Measurements from ENCODE around the gene PRG2.

DNA sequence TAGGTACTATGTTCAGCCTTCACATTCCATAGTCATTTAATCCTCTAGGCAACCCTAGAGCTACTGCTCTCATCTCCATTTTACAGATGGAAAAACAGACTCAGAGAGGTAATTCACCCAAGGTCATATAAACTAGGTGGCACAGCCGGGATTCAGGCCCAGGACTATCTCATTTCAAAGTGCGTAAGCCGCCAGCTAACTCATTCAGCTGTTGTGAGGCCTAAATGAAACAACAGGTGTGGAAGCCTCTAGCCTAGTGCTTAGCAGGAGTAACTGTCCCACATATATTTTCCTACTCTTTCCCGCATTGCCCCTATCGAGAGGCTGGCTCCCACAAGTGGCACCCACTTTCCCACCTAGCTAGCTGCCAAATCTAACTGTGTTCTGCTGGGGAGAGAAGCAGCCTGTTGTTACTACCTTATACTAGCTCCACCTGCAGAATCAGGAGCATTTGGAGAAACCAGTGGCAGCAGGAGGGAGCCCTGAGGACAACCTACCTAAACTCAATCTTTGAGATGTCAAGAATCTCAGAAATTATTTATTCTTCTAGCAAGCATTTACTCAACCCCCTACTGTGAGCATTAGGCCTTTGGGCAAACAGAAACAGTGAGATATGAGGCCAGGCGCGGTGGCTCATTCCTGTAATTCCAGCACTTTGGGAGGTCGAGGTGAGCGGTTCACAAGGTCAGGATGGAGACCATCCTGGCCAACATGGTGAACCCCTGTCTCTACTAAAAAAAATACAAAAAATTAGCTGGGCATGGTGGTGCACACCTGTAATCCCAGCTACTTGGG, 30.4 kb downstream of the PRG2 start:
- TF ChIP-seq, protein P1, sequence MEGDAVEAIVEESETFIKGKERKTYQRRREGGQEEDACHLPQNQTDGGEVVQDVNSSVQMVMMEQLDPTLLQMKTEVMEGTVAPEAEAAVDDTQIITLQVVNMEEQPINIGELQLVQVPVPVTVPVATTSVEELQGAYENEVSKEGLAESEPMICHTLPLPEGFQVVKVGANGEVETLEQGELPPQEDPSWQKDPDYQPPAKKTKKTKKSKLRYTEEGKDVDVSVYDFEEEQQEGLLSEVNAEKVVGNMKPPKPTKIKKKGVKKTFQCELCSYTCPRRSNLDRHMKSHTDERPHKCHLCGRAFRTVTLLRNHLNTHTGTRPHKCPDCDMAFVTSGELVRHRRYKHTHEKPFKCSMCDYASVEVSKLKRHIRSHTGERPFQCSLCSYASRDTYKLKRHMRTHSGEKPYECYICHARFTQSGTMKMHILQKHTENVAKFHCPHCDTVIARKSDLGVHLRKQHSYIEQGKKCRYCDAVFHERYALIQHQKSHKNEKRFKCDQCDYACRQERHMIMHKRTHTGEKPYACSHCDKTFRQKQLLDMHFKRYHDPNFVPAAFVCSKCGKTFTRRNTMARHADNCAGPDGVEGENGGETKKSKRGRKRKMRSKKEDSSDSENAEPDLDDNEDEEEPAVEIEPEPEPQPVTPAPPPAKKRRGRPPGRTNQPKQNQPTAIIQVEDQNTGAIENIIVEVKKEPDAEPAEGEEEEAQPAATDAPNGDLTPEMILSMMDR (conservative IDR thresholded peaks at IDR 0.05) = no peak
- no peak for TF ChIP-seq ZFX (IDR thresholded peaks at IDR 0.05)

All from C4-2B (cell line).